GM23338 (cell line): ENCODE results near the gene ZNF202.

Experiments
- EZH2phosphoT487 ChIP-seq: fragments of 200-600 bp; sonication (generic); IDR thresholded peaks from one replicate; pipeline ENCODE4 v1.8.1; 2018; ENCODE audit warnings: antibody characterized with exemption; ENCODE audit not compliant: unreplicated experiment
- TF ChIP-seq, protein P1 (sequence below), 2 experiments: fragments of 200-600 bp in 1 of 2; sonication (generic) in 1 of 2; conservative IDR thresholded peaks; 2 replicates each; pipeline versions ENCODE4 v1.5.1 to v1.6.1; 2016 to 2017; ENCODE audit warnings: antibody characterized with exemption in 2 of 2, low read depth in 2 of 2, mild to moderate bottlenecking in 2 of 2, moderate library complexity in 1 of 2
- TF ChIP-seq, protein P2 (sequence below): IDR thresholded peaks from one replicate; pipeline ENCODE4 v1.6.1; 2018; ENCODE audit warnings: antibody characterized with exemption; ENCODE audit not compliant: unreplicated experiment

DNA sequence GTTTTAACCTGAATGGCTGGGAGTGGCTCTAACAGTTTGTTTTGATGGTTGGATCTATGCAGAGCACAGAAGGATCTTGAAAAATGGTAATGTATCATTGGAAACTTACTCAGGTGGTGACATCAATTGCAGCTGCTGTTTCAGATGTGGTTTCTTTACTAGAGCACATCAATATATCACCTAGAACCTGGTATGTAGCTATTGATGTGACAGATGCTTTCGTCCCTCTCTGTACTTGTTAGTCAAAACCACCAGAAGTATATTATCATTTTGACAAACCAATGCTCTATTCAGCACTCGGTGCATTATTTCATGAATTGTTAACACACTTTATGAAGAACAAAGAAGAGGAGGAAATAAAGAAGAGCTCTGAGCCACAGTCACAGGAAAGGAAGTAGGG lies 60.4 kb downstream of the ZNF202 start:
- TF ChIP-seq, protein P1, sequence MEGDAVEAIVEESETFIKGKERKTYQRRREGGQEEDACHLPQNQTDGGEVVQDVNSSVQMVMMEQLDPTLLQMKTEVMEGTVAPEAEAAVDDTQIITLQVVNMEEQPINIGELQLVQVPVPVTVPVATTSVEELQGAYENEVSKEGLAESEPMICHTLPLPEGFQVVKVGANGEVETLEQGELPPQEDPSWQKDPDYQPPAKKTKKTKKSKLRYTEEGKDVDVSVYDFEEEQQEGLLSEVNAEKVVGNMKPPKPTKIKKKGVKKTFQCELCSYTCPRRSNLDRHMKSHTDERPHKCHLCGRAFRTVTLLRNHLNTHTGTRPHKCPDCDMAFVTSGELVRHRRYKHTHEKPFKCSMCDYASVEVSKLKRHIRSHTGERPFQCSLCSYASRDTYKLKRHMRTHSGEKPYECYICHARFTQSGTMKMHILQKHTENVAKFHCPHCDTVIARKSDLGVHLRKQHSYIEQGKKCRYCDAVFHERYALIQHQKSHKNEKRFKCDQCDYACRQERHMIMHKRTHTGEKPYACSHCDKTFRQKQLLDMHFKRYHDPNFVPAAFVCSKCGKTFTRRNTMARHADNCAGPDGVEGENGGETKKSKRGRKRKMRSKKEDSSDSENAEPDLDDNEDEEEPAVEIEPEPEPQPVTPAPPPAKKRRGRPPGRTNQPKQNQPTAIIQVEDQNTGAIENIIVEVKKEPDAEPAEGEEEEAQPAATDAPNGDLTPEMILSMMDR (conservative IDR thresholded peaks at IDR 0.05; ENCODE audit: low read depth in 2 of 2): no peak
- no peak for TF ChIP-seq EZH2phosphoT487
- TF ChIP-seq, protein P2, sequence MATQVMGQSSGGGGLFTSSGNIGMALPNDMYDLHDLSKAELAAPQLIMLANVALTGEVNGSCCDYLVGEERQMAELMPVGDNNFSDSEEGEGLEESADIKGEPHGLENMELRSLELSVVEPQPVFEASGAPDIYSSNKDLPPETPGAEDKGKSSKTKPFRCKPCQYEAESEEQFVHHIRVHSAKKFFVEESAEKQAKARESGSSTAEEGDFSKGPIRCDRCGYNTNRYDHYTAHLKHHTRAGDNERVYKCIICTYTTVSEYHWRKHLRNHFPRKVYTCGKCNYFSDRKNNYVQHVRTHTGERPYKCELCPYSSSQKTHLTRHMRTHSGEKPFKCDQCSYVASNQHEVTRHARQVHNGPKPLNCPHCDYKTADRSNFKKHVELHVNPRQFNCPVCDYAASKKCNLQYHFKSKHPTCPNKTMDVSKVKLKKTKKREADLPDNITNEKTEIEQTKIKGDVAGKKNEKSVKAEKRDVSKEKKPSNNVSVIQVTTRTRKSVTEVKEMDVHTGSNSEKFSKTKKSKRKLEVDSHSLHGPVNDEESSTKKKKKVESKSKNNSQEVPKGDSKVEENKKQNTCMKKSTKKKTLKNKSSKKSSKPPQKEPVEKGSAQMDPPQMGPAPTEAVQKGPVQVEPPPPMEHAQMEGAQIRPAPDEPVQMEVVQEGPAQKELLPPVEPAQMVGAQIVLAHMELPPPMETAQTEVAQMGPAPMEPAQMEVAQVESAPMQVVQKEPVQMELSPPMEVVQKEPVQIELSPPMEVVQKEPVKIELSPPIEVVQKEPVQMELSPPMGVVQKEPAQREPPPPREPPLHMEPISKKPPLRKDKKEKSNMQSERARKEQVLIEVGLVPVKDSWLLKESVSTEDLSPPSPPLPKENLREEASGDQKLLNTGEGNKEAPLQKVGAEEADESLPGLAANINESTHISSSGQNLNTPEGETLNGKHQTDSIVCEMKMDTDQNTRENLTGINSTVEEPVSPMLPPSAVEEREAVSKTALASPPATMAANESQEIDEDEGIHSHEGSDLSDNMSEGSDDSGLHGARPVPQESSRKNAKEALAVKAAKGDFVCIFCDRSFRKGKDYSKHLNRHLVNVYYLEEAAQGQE: no peak
